GM18520 (cell line): ENCODE results near the gene CPPED1.

Experiments
- ATAC-seq: cut with Tn5 transposase; IDR thresholded peaks from one replicate; pipeline ENCODE4 v1.9.1; 2021; ENCODE audit not compliant: unreplicated experiment

Gene CPPED1

DNA sequence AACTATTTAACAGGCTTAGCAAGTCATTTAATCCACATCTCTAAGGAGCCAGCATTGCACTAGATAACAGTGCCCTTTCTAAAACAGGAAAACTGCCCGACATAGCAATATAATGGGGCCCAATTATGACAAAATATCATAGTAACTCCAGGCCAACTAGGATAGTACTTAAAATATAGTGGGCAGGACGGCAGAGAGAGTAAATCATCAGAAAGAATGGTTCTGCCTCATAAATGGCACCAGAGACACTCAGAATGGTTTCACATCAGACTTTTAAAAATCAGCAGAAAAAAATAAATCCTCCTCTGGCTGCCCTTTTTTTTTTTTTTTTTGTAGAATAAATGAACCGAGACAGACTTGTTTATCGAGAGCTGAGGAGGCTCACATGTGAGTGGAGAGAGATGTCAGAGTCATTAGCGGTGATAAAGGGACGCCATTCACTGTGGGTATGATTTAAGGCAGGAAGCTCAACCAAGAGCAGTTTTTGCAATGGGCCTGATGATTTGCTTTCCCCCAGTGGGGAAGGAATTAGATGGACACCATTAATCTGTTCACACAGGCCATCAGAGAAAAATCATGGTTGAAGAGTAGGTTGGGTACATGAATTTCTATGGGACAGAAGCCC is 62.6 kb downstream of the CPPED1 start:
- no peak for ATAC-seq

GRCh38 chr16:12739738-12740137 is 63.9 kb downstream of the CPPED1 start:
- ATAC-seq: no peak

- ATAC-seq: no peak
Measured at GRCh38 chr16:12737563-12737962, 66.1 kb downstream of the CPPED1 start.

DNA sequence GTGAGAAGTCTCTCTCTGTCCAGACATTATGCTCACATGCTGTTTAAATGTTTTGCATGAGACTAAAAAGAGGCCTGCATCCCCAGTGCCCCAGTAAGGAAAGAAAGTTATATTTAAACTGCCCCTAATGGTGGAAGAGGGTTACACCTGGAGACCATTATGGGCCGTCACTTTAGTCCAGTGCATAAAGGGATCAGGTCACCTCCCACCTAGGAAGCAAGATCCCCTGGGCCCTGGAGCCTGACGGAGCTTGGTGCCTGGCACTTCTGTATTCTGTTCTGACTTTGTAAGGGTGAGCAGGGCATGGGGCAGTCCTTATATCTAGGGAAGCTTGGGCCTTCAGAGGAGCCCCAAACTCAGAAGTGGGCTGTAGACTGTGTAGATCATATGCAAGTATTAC is 67.9 kb downstream of the CPPED1 start:
- no peak for ATAC-seq

DNA sequence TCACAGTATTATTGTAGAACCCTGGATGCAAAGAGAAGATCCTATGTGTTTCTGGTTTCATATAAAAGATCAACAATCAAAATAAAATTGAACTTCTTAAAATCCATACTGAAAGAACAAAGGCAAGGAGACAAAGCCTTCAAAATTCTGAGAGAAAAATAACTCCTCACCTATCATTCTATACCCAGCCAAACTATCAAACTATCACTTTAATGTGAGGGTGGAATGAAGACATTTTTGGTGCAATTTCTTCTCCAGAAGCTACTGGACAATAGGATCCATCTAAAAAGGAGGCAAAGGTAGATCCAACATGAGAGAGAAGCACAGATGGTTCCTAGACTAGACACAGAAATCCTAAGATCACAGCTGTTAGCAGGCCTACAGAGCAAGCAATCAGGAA is 71.1 kb downstream of the CPPED1 start:
- ATAC-seq: no peak

DNA sequence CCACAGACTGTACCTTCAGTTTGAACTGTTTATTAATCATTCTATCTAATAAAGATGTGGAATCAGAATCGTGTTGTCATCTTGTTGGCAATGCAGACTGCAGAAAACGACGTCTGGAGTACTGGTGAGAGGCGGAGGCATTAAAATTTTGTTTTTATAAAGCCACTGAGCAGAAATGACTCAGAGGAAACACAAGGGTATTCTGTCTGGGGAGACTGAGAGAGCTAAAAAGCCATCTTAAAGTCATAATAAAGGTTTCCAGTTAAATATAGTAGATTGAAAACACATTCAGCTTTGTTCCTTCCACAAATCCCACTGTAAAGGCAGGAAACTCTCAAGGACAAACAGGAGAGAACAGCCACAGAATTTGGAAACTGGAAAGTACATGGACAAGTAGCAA is 74.2 kb downstream of the CPPED1 start:
- no peak for ATAC-seq

DNA sequence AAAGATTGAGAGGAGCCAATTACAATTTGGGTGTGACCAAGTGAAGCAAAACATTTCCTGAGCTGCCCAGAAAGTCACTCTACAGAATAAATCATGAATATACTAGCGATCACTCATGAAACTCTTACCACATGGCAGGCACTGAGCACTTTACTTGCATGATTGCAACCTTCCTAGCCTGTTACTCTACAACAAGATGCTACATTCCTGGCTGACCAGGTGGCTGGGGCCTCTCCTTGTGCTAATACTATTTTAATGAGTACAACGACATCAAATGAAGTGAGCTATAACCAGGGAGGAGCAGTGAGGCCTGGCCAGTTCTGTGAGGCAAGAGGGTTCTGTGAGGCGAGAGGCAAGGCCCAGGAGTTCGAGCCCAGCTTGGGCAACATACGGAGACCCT is 75.2 kb downstream of the CPPED1 start:
- ATAC-seq: no peak

DNA sequence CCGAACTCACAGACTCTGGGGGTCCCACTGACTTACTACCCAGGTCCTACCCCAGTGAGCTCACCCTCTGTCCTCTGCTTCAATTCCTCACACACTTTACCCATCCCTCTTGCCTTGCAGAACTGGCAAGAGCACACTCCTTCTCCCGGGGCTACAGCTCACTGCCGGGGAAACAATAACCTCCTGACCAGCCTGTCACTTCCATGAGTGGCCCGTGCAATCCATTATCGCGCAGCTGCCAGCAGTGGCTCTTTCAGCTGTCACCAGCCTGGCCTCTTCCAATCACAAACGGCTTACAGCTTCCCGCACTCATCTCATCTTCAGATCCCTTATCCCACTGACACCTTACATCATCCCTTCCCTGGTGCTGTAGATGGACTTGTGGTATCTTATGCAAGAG is 79.5 kb downstream of the CPPED1 start:
- ATAC-seq: no peak

DNA sequence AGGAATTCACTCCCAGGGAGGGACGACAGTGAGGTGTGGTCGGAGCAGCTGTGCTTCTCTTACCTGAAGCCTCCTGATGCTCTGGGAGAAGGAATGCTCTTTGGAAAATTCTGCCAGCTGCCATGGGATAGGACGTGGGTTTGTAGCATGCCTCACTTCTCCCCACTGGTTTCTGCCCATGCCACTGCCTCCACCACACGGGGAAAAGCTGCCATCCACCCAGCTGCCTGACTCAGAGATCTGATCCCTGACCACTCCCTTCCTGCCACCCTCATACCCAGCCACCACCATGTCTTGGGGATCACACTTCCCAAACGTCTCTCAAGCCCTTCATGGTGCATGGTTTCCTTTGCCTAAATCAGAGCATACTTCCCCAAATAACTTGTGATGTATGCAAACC is 80.0 kb downstream of the CPPED1 start:
- ATAC-seq: no peak

GRCh38 chr16:12721841-12722421 is 81.8 kb downstream of the CPPED1 start:
- no peak for ATAC-seq

GRCh38 chr16:12719972-12720371 is 83.7 kb downstream of the CPPED1 start:
- no peak for ATAC-seq

DNA sequence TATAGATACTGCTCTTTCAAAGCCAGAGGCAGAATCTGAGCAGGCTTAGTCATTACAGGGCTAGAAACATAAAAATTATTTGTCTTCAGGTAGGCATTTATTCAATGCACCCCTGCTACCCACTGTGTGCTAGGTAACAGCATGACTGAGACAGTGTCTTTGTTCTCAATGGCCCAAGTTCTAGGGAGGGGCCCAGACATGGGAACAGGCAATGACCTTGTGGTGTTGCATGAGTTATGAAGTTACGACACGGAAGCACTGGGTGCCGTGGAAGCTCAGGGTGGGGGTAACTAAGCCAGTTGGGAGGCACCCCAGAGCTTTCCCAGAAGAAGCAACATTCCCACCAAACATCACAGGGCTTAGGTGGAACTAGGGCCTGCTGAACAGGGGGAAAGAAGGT is 87.0 kb downstream of the CPPED1 start:
- no peak for ATAC-seq

DNA sequence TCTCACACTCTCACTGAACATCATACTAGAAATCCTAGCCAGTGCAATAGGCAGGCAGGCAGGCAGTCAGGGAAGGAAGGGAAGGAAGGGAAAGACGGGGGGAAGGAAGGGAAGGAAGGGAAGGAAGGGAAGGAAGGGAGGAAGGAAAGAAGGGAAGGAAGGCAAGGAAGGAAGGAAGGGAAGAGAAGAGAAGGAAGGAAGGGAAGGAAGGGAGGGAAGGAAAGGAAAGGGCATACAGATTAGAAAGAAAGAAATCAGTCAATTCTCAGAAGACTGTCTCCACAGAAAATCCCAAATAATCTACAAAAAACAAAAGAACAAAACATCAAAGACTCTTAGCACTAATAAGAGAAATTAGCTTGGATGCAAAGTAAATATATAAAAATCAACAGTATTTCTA is 93.9 kb downstream of the CPPED1 start:
- ATAC-seq: no peak

DNA sequence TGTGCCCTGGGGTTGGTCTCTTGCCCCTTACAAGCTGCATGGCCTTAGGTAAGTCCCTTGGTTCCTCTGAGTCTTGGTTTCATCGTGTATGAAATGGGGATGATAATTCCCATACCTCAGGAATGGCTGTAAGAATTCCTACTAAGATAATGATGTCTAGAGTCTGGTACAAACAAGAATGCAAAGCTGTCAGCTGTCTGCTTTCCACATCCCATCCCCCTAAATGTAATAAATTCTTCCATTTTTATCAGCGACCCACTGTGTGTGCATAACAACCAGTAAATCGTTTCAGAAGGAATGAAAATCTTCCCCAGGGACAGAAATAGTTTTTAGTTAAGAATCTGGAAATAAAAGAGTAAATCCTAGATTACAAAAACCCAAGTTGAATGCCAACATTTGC is 95.4 kb downstream of the CPPED1 start:
- no peak for ATAC-seq

DNA sequence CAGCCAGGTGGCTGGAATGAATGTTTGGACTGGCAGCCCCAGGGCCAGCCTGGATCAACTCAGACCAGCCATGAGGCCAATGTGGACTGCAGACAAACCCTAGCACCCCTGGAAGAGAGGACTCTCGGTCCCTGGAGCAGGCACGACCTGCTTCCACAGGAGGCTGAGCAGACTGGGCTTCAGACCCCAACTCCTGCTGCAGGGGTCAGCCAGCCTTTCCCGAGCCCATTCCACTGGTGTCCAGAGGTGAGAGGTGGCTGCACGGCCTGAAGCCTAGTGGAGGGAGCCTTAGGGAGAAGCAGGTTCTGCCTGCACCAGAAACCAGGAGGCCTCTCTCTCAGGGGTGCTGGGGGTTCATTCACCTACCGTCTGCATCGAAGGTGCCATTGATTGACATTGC is 97.1 kb downstream of the CPPED1 start:
- ATAC-seq: no peak

GRCh38 chr16:12704492-12705111 is 99.1 kb downstream of the CPPED1 start:
- ATAC-seq: no peak

DNA sequence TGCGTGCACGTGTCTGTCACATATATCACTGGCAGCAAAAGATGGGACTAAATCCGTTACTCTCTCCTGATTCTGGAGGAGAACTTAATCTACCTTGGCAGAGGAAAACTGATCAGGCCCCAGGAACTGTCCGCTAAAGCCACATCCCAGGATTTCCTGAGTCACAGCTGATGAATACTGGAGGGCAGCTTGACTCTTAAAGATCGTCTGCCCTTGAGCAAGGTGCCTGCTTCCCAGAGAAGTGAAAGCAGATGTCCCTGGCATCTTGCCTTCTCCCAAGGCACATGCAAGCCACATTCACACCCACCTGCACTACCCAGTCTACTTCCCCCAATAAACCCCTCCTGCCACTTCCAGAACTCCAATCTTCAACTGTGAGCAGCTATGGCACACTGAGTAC is 99.8 kb downstream of the CPPED1 start:
- no peak for ATAC-seq

DNA sequence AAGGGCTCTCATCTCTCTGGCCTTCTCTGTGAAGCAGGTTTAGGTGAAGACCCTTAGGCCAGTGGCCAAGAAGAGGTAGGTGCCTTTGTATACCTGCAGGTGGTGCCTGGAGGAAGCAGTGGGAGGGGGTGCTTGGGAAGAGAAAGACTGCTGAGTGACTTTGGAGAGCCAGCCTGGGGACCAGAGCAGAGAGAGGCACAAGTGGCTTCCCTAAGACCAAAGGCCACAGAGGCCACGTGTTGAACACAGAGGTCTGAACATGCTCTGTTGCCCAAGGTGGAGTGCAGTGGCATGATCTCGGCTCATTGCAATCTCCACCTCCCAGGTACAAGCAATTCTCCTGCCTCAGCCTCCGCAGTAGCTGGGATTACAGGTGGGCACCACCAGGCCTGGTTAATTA is 103.5 kb downstream of the CPPED1 start:
- ATAC-seq: no peak

- ATAC-seq: no peak
Measured at GRCh38 chr16:12699161-12699560, 104.5 kb downstream of the CPPED1 start.

DNA sequence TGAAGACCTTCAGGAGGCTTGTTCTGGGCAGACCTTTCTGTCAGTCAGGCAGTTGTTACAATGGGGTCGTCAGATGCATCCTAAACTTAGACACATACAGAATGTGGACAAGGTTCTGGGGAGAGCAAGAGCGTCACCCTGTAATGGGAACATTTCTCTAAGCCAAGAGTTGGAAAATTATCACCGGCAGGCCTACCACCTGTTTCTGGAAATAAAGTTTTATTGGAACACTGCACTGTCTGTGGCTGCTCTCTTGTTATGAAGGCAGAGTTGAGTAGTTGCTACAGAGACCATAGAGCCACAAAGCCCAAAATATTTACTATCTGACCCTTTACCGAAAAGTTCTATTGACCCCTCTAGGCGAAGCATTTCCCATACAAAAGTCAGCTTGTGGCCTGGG is 106.2 kb downstream of the CPPED1 start:
- no peak for ATAC-seq

DNA sequence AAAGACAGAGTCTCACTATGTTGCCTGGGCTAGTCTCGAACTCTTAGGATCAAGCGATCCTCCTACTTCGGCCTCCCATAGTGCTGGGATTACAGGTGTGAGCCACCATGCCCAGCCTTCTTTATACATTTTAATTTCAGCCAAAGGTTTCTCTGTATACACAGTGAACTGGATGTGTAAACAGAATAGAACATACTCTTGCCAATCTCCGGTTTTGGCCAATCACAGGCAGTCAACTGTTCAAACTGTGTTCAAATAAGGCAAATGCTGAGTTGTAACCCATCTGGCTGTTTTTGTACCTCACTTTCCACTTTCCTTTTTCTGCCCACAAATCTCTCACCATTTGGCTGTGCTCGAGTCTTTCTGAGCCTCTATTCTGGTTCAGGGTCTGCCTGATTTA is 108.2 kb downstream of the CPPED1 start:
- ATAC-seq: no peak

DNA sequence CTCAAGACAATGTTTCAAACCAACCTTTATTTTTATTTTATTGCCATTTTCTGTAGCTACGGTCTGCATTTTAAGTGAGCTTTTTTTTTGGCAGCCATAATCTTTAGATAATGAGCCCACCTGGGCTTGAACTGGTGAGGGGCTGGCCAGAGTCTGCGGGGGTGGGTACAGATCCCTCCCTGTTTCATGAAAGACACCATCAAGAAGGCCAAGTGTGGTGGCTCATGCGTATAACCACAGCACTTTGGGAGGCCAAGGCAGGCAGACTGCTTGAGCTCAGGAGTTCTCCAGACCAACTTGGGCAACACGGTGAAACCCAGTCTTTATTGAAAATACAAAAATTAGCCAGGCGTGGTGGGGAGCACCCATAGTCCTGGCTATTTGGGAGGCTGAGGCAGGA is 113.7 kb downstream of the CPPED1 start:
- no peak for ATAC-seq
